Colonic mucosa (tissue), 4 donors: ENCODE data around the gene ACER3. TPM values are rescaled to one million over a fixed set of nuclear protein-coding genes. Genes with fewer than 3 reads are reported as not detected.

Experiments used
- DNase-seq: peaks from one replicate; pipeline ENCODE4 v3.0.0-alpha.2; 2020
- H3K27ac ChIP-seq: fragments of 200-600 bp; one replicate; pipeline ENCODE4 v1.8.0; 2021
- H3K27me3 ChIP-seq: fragments of 200-600 bp; one replicate; pipeline ENCODE4 v1.8.0; 2021
- H3K36me3 ChIP-seq: fragments of 200-600 bp; one replicate; pipeline ENCODE4 v1.8.0; 2021
- H3K4me1 ChIP-seq: fragments of 200-600 bp; one replicate; pipeline ENCODE4 v1.8.0; 2021; ENCODE audit warnings: mild to moderate bottlenecking
- H3K4me3 ChIP-seq: fragments of 200-600 bp; one replicate; pipeline ENCODE4 v1.8.0; 2021
- H3K9ac ChIP-seq, 2 donors: one replicate each; pipeline ENCODE4 v1.7.0; 2013; ENCODE audit warnings: control low read depth in 2 of 2, low read depth in 2 of 2, low read length in 2 of 2
- H3K9me3 ChIP-seq: fragments of 200-600 bp; one replicate; pipeline ENCODE4 v1.8.0; 2021
- intact Hi-C: fragments of 100-400 bp; cut with DNase I; formaldehyde crosslinking; loops from one replicate; pipeline ENCODE4 v1.14.1; 2022
- total RNA-seq, 2 donors: library from RNA; stranded (reverse); fragmentation: NEBNext Ultra II Directional in 1 of 2; extraction: Animal tissue kit (Norgen Biotek cat#: 25700) in 1 of 2; gene quantifications; one replicate each; pipeline ENCODE4 v1.2.1, GENCODE V29; 2021
- TF ChIP-seq, protein P1 (sequence below): fragments of 200-600 bp; IDR thresholded peaks from one replicate; pipeline ENCODE4 v1.8.0; 2022; ENCODE audit warnings: antibody characterized with exemption, mild to moderate bottlenecking
- donor health status: healthy.
- donor health status: DM: no; HTN: no; CAD: no.
- donor health status: DM: no; HTN: no; CAD: no.

ACER3 gene
- total RNA-seq, 2 donors from 2014 or later: 25.0 to 36.4 TPM

DNA sequence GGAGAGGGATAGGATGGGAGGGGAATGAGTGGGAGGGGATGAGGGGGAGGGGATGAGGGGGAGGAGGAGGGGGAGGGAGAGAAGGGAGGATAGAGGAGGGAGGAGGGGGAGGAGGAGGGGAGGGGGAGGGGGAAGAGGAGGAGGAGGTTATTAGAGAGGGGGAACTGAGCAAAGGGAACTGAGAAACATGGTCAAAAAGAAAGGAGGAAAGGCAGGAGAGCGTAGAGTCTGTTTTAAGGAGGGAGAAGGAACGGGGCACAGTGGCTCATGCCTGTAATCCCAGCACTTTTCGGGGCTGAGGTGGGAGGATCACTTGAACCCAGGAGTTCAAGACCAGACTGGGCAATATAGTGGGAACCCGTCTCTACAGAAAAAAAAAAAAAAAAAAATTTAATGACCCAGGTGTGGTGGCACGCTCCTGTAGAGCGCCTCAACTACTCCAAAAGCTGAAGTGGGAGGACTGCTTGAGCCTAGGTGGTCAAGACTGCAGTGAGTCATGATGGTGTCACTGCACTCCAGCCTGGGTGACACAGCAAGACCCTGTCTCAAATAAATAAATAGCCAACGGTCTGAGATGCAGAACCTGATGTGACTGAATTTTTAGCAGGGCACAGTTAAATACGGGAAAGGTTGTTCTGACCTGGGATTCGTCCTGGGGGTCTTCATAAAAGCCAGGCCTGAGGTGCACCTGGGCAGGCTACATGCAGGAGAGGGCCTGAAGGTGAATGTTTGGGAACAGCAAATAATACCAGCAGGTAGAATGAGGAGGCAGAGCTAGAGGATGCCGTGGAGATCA is 177.5 kb downstream of the ACER3 start:
- Histone ChIP-seq H3K4me3 (no peak overlapping the region), H3K36me3 (no peaks in the 10 kb centered on the region), H3K9me3 (no peaks in the 10 kb centered on the region), H3K9ac (peak overlapping the region in 1 of 2 donors; percentile 4), H3K27ac (peak overlapping the region; percentile 8), H3K27me3 (peaks cover 6% of the 10 kb centered on the region), H3K4me1 (no peaks in the 10 kb centered on the region)
- TF ChIP-seq, protein P1, sequence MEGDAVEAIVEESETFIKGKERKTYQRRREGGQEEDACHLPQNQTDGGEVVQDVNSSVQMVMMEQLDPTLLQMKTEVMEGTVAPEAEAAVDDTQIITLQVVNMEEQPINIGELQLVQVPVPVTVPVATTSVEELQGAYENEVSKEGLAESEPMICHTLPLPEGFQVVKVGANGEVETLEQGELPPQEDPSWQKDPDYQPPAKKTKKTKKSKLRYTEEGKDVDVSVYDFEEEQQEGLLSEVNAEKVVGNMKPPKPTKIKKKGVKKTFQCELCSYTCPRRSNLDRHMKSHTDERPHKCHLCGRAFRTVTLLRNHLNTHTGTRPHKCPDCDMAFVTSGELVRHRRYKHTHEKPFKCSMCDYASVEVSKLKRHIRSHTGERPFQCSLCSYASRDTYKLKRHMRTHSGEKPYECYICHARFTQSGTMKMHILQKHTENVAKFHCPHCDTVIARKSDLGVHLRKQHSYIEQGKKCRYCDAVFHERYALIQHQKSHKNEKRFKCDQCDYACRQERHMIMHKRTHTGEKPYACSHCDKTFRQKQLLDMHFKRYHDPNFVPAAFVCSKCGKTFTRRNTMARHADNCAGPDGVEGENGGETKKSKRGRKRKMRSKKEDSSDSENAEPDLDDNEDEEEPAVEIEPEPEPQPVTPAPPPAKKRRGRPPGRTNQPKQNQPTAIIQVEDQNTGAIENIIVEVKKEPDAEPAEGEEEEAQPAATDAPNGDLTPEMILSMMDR: no peak
- no peak for DNase-seq
- intact Hi-C loops: no loop called here

DNA sequence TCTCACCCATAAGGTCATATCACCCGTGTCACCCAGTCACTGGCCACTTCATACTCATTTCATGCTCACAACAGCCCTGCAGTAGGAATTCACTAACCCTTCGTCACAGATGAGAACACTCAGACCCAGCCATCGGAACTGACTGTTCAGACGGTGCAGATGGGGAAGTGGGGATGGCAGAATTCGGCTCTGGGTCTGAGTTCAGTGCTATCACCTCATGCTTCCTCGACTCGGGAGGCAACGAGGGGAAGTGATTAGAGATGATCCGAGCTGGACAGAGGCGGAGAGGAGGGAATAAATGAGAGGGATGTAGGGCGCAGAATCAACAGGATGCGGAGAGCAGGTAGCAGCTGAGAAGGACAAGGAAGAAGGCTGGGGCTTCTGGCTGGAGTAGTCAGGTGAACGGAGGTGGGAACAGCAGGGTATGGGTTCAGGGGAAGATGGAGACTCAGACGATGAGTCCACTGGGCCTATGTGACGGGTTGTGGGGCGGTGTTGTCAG is 178.2 kb downstream of the ACER3 start:
- H3K9me3 ChIP-seq: no peaks in the 10 kb centered on the region
- no peak for DNase-seq
- peak overlapping the region; percentile 8 for H3K27ac ChIP-seq
- H3K27me3 ChIP-seq: peaks cover 6% of the 10 kb centered on the region
- H3K4me1 ChIP-seq: no peaks in the 10 kb centered on the region
- H3K36me3 ChIP-seq: no peaks in the 10 kb centered on the region
- H3K9ac ChIP-seq: peak overlapping the region in 1 of 2 donors; percentile 4
- TF ChIP-seq, protein P1: no peak
- no peak overlapping the region for H3K4me3 ChIP-seq
- intact Hi-C loops: no loop called here

DNA sequence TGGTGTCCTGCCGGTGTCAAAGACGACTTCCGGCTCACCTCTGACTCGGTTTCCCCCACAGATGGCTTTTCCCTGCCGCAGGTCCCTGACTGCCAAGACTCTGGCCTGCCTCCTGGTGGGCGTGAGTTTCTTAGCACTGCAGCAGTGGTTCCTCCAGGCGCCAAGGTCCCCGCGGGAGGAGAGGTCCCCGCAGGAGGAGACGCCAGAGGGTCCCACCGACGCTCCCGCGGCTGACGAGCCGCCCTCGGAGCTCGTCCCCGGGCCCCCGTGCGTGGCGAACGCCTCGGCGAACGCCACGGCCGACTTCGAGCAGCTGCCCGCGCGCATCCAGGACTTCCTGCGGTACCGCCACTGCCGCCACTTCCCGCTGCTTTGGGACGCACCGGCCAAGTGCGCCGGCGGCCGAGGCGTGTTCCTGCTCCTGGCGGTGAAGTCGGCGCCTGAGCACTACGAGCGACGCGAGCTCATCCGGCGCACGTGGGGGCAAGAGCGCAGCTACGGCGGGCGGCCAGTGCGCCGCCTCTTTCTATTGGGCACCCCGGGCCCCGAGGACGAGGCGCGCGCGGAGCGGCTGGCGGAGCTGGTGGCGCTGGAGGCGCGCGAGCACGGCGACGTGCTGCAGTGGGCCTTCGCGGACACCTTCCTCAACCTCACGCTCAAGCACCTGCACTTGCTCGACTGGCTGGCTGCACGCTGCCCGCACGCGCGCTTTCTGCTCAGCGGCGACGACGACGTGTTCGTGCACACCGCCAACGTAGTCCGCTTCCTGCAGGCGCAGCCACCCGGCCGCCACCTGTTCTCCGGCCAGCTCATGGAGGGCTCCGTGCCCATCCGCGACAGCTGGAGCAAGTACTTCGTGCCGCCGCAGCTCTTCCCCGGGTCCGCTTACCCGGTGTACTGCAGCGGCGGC is 179.0 kb downstream of the ACER3 start:
- H3K9me3 ChIP-seq: no peaks in the 10 kb centered on the region
- peak overlapping the region; percentile 26 to 36 for H3K9ac ChIP-seq
- no peaks in the 10 kb centered on the region for H3K36me3 ChIP-seq
- no peaks in the 10 kb centered on the region for H3K4me1 ChIP-seq
- peak; percentile 73 for DNase-seq
- no peak overlapping the region for H3K27ac ChIP-seq
- H3K27me3 ChIP-seq: peaks cover 6% of the 10 kb centered on the region
- peak overlapping the region; percentile 34 for H3K4me3 ChIP-seq
- TF ChIP-seq, protein P1: peak; percentile 37
- intact Hi-C loops: loop anchor here (5.0 to 10.0 kb wide), 3 partner anchors 62 to 305 kb away; no protein-coding TSS in a partner anchor

DNA sequence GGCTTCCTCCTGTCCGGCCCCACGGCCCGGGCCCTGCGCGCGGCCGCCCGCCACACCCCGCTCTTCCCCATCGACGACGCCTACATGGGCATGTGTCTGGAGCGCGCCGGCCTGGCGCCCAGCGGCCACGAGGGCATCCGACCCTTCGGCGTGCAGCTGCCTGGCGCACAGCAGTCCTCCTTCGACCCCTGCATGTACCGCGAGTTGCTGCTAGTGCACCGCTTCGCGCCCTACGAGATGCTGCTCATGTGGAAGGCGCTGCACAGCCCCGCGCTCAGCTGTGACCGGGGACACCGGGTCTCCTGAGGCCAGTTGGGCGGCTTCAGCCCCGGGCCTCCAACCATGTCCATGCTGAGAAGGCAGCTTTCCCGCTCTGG is 179.7 kb downstream of the ACER3 start:
- H3K27me3 ChIP-seq: peaks cover 6% of the 10 kb centered on the region

More for the DNA sequence above, 179.7 kb downstream of the ACER3 start:
- intact Hi-C loops: loop anchor here (5.0 to 10.0 kb wide), 3 partner anchors 63 to 306 kb away; no protein-coding TSS in a partner anchor
- no peak overlapping the region for H3K9ac ChIP-seq
- H3K4me1 ChIP-seq: no peaks in the 10 kb centered on the region
- TF ChIP-seq, protein P1: no peak
- H3K4me3 ChIP-seq: no peak overlapping the region
- no peak overlapping the region for H3K27ac ChIP-seq
- no peak for DNase-seq
- no peaks in the 10 kb centered on the region for H3K36me3 ChIP-seq
- no peaks in the 10 kb centered on the region for H3K9me3 ChIP-seq
